Hematopoietic multipotent progenitor cell treated with erythropoietin and hydrocortisone succinate and interleukin-3 and kit ligand, for 6 days (in vitro differentiated cells): ENCODE measurements around the gene SYN1.
"Not testable (repeated sequence)": the region's sequence is repeated elsewhere in the genome, so short reads cannot be mapped to it uniquely, and the experiment has no call there.

Source experiments
- DNase-seq: peaks from one replicate; pipeline ENCODE4 v3.0.0-alpha.2; 2015

Gene SYN1

GRCh38 chrX:47619486-47620302 is at the start of gene SYN1:
TSS of gene SYN1 (minus strand) at chrX:47619857. CDS start at chrX:47619728, 129 bp downstream.
- DNase-seq = peak; percentile 86

- DNase-seq = not testable (repeated sequence)
Measured at GRCh38 chrX:47665797-47666196, 46.1 kb upstream of the SYN1 start.

GRCh38 chrX:47664737-47665136 is 45.1 kb upstream of the SYN1 start:
- no peak for DNase-seq

- peak; percentile 61 for DNase-seq
Measured at GRCh38 chrX:47662144-47662657, 42.5 kb upstream of the SYN1 start.

- no peak for DNase-seq
Measured at GRCh38 chrX:47661539-47661938, 41.9 kb upstream of the SYN1 start.

GRCh38 chrX:47659421-47659726 is 39.7 kb upstream of the SYN1 start:
- DNase-seq = no peak

- DNase-seq = peak; percentile 94
Measured at GRCh38 chrX:47658684-47659420, 39.2 kb upstream of the SYN1 start, which contains the start of gene UXT. TSS of gene UXT (minus strand) at chrX:47659180. CDS start at chrX:47658927, 253 bp downstream.

- DNase-seq = no peak
Measured at GRCh38 chrX:47658301-47658683, 38.6 kb upstream of the SYN1 start.

- no peak for DNase-seq
Measured at GRCh38 chrX:47651043-47651905, 31.6 kb upstream of the SYN1 start.

- peak; percentile 95 for DNase-seq
Measured at GRCh38 chrX:47650164-47651042, 30.7 kb upstream of the SYN1 start, which contains the start of gene ELK1. TSS of gene ELK1 (minus strand) at chrX:47650563. CDS start at chrX:47641441, 9,122 bp downstream.

GRCh38 chrX:47649781-47650163 is 30.1 kb upstream of the SYN1 start:
- DNase-seq = no peak

GRCh38 chrX:47649271-47649670 is 29.6 kb upstream of the SYN1 start:
- DNase-seq = no peak

- DNase-seq = no peak
Measured at GRCh38 chrX:47648376-47648775, 28.7 kb upstream of the SYN1 start.

GRCh38 chrX:47646636-47647035 is 27.0 kb upstream of the SYN1 start:
- DNase-seq = no peak

GRCh38 chrX:47645530-47645929 is 25.9 kb upstream of the SYN1 start:
- no peak for DNase-seq

- DNase-seq = peak; percentile 27
Measured at GRCh38 chrX:47644557-47645091, 25.0 kb upstream of the SYN1 start.

GRCh38 chrX:47643926-47644325 is 24.3 kb upstream of the SYN1 start:
- peak; percentile 63 for DNase-seq

- no peak for DNase-seq
Measured at GRCh38 chrX:47638816-47639215, 19.2 kb upstream of the SYN1 start.

GRCh38 chrX:47637546-47638195 is 18.0 kb upstream of the SYN1 start:
- DNase-seq = peak; percentile 83

GRCh38 chrX:47634871-47635575 is 15.4 kb upstream of the SYN1 start:
- DNase-seq = no peak
